BLaER1 (cell line): ENCODE results near the gene SORT1.
A peak's percentile ranks its signal among the peaks of the same experiment; 100 is the strongest.

ENCODE experiments used
- H3K27ac ChIP-seq: shearing (Covaris generic); formaldehyde crosslinking; 2 replicates; pipeline ENCODE4 v1.8.1; 2022
- H3K27me3 ChIP-seq: shearing (Covaris generic); formaldehyde crosslinking; 2 replicates; pipeline ENCODE4 v1.8.1; 2022
- H3K36me3 ChIP-seq: shearing (Covaris generic); formaldehyde crosslinking; 2 replicates; pipeline ENCODE4 v1.8.1; 2022
- H3K4me1 ChIP-seq: shearing (Covaris generic); formaldehyde crosslinking; 2 replicates; pipeline ENCODE4 v1.8.1; 2022
- H3K4me2 ChIP-seq: shearing (Covaris generic); formaldehyde crosslinking; 2 replicates; pipeline ENCODE4 v1.8.1; 2022
- H3K4me3 ChIP-seq: shearing (Covaris generic); formaldehyde crosslinking; 2 replicates; pipeline ENCODE4 v1.8.1; 2022
- H3K9ac ChIP-seq: shearing (Covaris generic); formaldehyde crosslinking; 2 replicates; pipeline ENCODE4 v1.8.1; 2022
- H3K9me3 ChIP-seq: shearing (Covaris generic); formaldehyde crosslinking; 2 replicates; pipeline ENCODE4 v1.8.1; 2022
- H4K20me1 ChIP-seq: shearing (Covaris generic); formaldehyde crosslinking; 2 replicates; pipeline ENCODE4 v1.8.1; 2022
- Cebpa-rat ChIP-seq: shearing (Covaris generic); IDR thresholded peaks from 2 replicates; pipeline ENCODE4 v1.8.1; 2022

Gene SORT1

DNA sequence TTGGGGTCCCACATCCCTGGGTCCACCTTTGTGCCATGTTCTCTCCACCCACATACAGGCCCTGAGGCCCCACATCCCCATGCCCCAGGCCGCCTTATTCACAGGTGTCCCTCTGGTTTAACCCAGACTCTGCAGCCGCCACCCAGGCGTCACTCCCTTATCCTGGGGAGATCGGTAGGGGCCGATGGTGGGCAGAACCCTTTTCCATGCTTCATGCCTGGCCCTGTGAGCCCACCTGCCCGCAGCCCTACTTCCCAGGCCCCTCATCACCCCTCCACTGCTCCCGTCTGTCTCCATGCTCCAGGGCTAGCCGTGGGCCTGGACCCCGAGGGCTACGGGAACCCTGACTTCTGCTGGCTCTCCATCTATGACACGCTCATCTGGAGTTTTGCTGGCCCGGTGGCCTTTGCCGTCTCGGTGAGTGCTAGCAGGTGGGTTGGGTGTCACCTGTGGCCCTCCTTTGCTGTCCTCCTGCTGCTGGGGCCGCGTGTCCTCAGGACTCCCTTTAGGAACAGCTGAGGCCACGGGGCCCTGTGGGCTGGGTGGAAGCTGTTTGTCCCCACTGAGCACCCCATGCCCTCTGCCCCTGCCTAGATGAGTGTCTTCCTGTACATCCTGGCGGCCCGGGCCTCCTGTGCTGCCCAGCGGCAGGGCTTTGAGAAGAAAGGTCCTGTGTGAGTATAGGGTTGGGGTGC is 126.9 kb downstream of the SORT1 start:
- no peak overlapping the region for H3K4me2 ChIP-seq
- no peaks in the 10 kb centered on the region for H3K9me3 ChIP-seq
- H3K9ac ChIP-seq, result no peak overlapping the region
- no peak overlapping the region for H3K27ac ChIP-seq
- peaks cover 66% of the 10 kb centered on the region for H3K36me3 ChIP-seq
- H3K27me3 ChIP-seq, result no peaks in the 10 kb centered on the region
- no peaks in the 10 kb centered on the region for H4K20me1 ChIP-seq
- no peak for TF ChIP-seq Cebpa-rat
- peaks cover 33% of the 10 kb centered on the region for H3K4me1 ChIP-seq
- H3K4me3 ChIP-seq, result no peak overlapping the region

DNA sequence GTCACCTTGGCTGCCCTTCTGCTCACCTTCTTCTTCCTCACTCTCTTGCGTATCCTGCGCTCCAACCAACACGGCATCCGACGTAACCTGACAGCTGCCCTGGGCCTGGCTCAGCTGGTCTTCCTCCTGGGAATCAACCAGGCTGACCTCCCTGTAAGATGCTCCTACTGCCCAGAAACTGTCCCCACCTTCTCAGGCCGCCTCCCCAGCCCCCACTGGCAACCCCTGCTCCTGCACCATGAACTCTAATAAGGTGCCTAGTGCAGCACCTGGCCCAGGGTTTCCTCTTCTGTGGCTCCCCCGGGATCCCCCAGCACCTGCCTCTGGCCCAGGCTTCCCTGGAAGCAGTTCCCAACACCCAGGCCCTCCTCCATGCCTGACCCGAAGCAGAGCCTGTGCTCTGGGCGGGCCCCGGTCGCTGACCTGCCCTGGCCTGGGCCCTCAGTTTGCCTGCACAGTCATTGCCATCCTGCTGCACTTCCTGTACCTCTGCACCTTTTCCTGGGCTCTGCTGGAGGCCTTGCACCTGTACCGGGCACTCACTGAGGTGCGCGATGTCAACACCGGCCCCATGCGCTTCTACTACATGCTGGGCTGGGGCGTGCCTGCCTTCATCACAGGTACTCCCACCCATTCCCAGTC is 127.6 kb downstream of the SORT1 start:
- no peaks in the 10 kb centered on the region for H3K9me3 ChIP-seq
- H3K4me3 ChIP-seq, result no peak overlapping the region
- H3K4me1 ChIP-seq, result peaks cover 29% of the 10 kb centered on the region
- peaks cover 70% of the 10 kb centered on the region for H3K36me3 ChIP-seq
- no peaks in the 10 kb centered on the region for H4K20me1 ChIP-seq
- no peak overlapping the region for H3K9ac ChIP-seq
- no peaks in the 10 kb centered on the region for H3K27me3 ChIP-seq
- no peak overlapping the region for H3K4me2 ChIP-seq
- H3K27ac ChIP-seq, result no peak overlapping the region
- no peak for TF ChIP-seq Cebpa-rat

DNA sequence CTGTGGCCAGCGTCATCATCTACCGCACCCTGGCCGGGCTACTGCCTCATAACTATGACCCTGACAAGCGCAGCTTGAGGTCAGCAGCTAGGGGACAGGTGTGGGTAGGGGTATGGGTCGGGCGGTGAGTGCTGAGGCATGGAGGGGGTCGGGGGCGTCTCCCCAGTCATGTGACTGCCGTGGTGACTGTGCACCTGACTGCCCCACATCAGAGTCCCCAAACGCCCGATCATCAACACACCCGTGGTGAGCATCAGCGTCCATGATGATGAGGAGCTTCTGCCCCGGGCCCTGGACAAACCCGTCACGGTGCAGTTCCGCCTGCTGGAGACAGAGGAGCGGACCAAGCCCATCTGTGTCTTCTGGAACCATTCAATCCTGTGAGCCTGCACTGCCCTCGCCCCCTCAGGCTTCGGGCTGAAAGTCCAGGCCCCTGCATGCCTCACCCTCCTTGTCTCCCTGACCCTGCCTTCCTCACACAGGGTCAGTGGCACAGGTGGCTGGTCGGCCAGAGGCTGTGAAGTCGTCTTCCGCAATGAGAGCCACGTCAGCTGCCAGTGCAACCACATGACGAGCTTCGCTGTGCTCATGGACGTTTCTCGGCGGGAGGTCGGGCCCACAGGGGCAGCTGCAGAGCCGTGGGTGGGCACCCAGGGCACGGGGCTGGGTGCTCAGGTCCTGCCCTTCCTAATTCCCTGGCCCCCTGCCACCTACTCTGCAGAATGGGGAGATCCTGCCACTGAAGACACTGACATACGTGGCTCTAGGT is 128.3 kb downstream of the SORT1 start:
- no peak overlapping the region for H3K9ac ChIP-seq
- H3K4me2 ChIP-seq, result no peak overlapping the region
- H3K9me3 ChIP-seq, result no peaks in the 10 kb centered on the region
- no peak overlapping the region for H3K4me3 ChIP-seq
- H3K27ac ChIP-seq, result no peak overlapping the region
- no peaks in the 10 kb centered on the region for H3K27me3 ChIP-seq
- peaks cover 22% of the 10 kb centered on the region for H3K4me1 ChIP-seq
- peaks cover 77% of the 10 kb centered on the region for H3K36me3 ChIP-seq
- no peaks in the 10 kb centered on the region for H4K20me1 ChIP-seq
- no peak for TF ChIP-seq Cebpa-rat

DNA sequence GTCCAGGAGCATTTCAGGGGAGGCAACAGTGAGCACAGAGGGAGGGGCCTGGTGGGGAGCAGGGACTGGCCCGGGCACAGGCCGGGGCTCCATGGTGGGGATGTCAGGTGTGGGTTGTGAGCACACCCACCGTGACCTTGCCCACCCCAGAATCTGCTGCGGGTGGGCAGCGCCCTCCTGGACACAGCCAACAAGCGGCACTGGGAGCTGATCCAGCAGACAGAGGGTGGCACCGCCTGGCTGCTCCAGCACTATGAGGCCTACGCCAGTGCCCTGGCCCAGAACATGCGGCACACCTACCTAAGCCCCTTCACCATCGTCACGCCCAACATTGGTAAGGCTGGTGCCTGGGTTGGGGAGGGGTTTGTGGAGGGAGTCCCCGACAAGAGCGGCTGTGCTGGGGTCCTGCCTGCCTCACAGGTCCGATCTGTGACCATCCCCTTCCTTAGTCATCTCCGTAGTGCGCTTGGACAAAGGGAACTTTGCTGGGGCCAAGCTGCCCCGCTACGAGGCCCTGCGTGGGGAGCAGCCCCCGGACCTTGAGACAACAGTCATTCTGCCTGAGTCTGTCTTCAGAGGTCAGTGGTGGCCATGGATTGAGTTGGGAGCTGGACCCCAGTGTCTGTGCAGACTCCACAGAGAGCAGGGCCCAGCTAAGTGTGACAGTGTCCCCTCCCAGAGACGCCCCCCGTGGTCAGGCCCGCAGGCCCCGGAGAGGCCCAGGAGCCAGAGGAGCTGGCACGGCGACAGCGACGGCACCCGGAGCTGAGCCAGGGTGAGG is 129.1 kb downstream of the SORT1 start:
- H3K36me3 ChIP-seq, result peaks cover 83% of the 10 kb centered on the region
- H3K9ac ChIP-seq, result no peak overlapping the region

DNA sequence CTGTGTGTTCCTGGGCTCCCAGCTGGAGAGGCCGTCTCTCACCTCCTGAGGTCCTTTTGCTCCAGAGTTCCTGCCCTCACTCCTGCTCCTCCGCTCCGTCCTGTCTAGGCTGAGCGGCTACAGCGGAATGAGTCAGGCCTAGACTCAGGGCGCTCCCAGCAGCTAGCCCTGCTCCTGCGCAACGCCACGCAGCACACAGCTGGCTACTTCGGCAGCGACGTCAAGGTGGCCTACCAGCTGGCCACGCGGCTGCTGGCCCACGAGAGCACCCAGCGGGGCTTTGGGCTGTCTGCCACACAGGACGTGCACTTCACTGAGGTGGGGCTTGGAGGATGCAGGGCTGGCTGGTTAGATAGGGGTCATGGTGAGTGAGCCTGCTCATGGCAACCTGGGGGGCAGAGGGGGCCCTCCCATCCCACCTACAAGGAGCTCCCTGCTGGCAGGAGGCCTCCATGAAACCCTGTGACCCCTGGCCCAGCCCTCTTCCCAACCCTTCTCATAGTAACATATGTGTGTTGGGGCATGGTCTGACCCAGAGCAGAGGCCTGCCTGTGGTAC is 129.9 kb downstream of the SORT1 start:
- peak overlapping the region; percentile 41; the same call in 1 of the 2 replicates for H3K9ac ChIP-seq
- TF ChIP-seq Cebpa-rat, result no peak

More for the DNA sequence above, 129.1 kb downstream of the SORT1 start:
- Histone ChIP-seq H3K4me3 (no peak overlapping the region), H3K9me3 (no peaks in the 10 kb centered on the region), H3K4me1 (peaks cover 14% of the 10 kb centered on the region), H3K27ac (no peak overlapping the region), H3K27me3 (no peaks in the 10 kb centered on the region), H3K4me2 (no peak overlapping the region), H4K20me1 (no peaks in the 10 kb centered on the region)
- no peak for TF ChIP-seq Cebpa-rat

DNA sequence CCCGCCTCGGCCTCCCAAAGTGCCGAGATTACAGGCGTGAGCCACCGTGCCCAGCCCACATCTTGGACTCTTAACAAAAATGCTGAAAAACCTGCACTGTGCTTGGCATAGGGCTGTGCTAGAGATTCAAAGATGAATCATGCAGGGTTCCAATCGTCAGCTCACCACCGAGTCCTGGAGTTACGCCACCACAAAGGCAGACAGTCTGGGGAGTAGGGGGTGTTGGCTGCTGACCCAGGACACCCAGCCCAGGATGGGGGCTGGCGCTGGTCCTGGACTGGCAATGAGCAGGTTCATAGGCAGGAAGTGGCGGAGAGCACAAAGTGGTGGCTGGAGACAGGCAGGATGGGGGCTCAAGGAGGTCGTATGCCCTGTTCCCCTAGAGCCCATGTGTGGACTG is 130.8 kb downstream of the SORT1 start:
- H3K36me3 ChIP-seq, result peaks cover 86% of the 10 kb centered on the region
- TF ChIP-seq Cebpa-rat, result no peak

More for the DNA sequence above, 129.9 kb downstream of the SORT1 start:
- peaks cover 14% of the 10 kb centered on the region for H3K4me1 ChIP-seq
- peak overlapping the region; percentile 59; the same call in 1 of the 2 replicates for H3K27ac ChIP-seq
- peaks cover 86% of the 10 kb centered on the region for H3K36me3 ChIP-seq
- no peak overlapping the region for H3K4me3 ChIP-seq
- H3K4me2 ChIP-seq, result peak overlapping the region; percentile 61
- H4K20me1 ChIP-seq, result no peaks in the 10 kb centered on the region
- no peaks in the 10 kb centered on the region for H3K27me3 ChIP-seq
- H3K9me3 ChIP-seq, result no peaks in the 10 kb centered on the region

DNA sequence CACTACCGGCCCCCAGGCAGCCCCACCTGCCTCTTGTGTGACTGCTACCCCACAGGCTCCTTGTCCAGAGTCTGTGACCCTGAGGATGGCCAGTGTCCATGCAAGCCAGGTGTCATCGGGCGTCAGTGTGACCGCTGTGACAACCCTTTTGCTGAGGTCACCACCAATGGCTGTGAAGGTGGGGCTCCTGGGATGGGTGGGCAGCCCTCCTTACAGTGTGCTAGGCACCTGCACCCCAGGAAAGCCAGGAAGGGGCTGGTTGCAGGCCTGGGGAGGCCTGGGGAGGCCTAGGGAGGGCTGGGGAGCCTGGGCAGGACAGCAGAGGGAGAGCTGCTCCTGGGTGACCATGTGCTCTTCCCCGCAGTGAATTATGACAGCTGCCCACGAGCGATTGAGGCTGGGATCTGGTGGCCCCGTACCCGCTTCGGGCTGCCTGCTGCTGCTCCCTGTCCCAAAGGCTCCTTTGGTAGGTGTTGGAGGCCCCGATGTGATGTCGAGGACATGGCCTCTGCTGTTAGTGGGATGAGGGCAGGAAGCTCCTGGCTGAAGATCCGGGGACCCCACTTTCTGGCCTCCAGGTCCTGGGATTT is 131.9 kb downstream of the SORT1 start:
- H3K4me3 ChIP-seq, result no peak overlapping the region
- no peak overlapping the region for H3K27ac ChIP-seq
- no peaks in the 10 kb centered on the region for H4K20me1 ChIP-seq
- H3K36me3 ChIP-seq, result peaks cover 86% of the 10 kb centered on the region
- no peak for TF ChIP-seq Cebpa-rat
- H3K4me1 ChIP-seq, result peaks cover 14% of the 10 kb centered on the region
- no peak overlapping the region for H3K9ac ChIP-seq
- no peaks in the 10 kb centered on the region for H3K9me3 ChIP-seq
- H3K4me2 ChIP-seq, result no peak overlapping the region
- H3K27me3 ChIP-seq, result no peaks in the 10 kb centered on the region

More for the DNA sequence above, 130.8 kb downstream of the SORT1 start:
- Histone ChIP-seq H3K9ac (peak overlapping the region; percentile 41; the same call in 1 of the 2 replicates), H3K27ac (peak overlapping the region; percentile 59), H3K4me2 (peak overlapping the region; percentile 61), H3K4me3 (no peak overlapping the region), H3K9me3 (no peaks in the 10 kb centered on the region), H3K4me1 (peaks cover 14% of the 10 kb centered on the region), H4K20me1 (no peaks in the 10 kb centered on the region), H3K27me3 (no peaks in the 10 kb centered on the region)

DNA sequence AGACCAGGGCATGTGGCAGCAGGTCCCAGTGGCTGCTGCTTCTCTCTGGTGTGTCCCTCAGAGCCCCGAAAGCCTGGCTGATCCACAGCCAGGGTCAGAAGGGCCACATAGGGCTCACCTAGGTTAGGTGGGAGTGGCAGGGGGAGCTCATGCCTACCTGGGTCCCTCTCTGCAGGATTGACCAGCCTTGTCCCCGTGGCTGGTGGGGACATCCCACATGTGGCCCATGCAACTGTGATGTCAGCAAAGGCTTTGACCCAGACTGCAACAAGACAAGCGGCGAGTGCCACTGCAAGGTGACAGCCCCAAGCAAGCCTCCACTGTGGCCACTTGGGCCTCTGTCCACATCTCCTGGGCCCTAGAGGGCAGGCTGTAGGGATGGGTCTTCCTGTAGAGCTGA is 132.7 kb downstream of the SORT1 start:
- H3K4me1 ChIP-seq, result peaks cover 14% of the 10 kb centered on the region
- H3K4me3 ChIP-seq, result no peak overlapping the region
- H3K27ac ChIP-seq, result no peak overlapping the region
- H3K4me2 ChIP-seq, result no peak overlapping the region
- H3K27me3 ChIP-seq, result no peaks in the 10 kb centered on the region
- no peaks in the 10 kb centered on the region for H3K9me3 ChIP-seq
- no peaks in the 10 kb centered on the region for H4K20me1 ChIP-seq
- no peak overlapping the region for H3K9ac ChIP-seq
- TF ChIP-seq Cebpa-rat, result no peak
- peaks cover 85% of the 10 kb centered on the region for H3K36me3 ChIP-seq

DNA sequence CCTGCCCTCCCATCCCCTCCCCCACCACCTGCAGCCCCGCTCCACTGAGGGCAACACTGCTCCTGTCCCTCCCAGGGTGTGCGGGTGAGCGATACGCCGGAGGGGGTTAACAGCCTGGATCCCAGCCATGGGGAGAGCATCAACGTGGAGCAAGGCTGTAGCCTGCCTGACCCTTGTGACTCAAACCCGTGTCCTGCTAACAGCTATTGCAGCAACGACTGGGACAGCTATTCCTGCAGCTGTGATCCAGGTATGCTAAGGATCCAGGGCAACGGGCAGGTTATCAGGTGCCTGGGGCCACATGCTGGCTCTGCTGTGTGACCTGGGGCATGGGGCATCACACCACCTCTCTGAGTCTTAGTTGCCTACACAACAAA is 133.4 kb downstream of the SORT1 start:
- H3K9ac ChIP-seq, result no peak overlapping the region
- peaks cover 83% of the 10 kb centered on the region for H3K36me3 ChIP-seq
- H3K9me3 ChIP-seq, result no peaks in the 10 kb centered on the region
- peaks cover 14% of the 10 kb centered on the region for H3K4me1 ChIP-seq
- no peak overlapping the region for H3K27ac ChIP-seq
- H3K4me2 ChIP-seq, result no peak overlapping the region
- H4K20me1 ChIP-seq, result no peaks in the 10 kb centered on the region
- H3K4me3 ChIP-seq, result no peak overlapping the region
- no peaks in the 10 kb centered on the region for H3K27me3 ChIP-seq
- no peak for TF ChIP-seq Cebpa-rat
